Measurements from ENCODE around the gene PLA2G5.

Gene PLA2G5

DNA sequence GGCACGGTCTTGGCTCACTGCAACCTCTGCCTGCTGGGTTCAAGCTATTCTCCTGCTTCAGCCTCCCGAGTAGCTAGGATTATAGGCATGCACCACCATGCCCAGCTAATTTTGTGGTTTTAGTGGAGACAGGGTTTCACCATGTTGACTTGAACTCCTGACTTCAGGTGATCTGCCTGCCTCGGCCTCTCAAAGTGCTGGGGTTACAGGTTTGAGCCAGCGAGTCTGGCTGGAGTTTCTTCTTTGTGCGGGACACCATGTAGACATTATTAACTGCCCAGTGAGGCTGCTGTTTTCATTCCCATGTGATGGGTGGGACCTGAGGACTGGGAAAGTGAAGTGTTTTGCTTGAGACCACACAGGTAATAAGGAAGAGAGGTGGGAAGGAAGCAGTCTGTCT, 23.3 kb downstream of the PLA2G5 start:
- no peak for DNase-seq

DNA sequence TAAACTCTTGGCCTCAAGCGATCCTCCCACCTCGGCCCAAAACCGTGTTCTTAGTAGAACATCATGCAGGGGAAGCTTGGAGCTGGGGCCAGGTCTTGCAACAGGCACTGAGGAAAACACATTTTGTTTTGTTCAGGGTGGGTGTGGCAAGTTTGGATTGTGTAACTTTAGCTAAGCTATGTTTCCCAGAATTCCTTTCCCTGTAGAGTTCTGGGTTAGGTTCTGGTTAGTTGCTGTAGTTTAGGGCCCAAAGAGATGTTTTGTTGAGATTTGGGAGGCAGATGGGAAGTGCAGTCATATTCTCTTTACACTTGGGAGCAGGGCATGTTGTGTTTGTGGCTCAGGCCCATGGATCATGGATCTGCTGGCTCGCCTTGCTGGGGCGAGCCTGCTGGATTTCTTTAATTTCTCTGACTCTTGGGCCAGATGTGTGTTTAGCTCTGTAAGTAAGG, 24.0 kb downstream of the PLA2G5 start:
- no peak for DNase-seq

DNA sequence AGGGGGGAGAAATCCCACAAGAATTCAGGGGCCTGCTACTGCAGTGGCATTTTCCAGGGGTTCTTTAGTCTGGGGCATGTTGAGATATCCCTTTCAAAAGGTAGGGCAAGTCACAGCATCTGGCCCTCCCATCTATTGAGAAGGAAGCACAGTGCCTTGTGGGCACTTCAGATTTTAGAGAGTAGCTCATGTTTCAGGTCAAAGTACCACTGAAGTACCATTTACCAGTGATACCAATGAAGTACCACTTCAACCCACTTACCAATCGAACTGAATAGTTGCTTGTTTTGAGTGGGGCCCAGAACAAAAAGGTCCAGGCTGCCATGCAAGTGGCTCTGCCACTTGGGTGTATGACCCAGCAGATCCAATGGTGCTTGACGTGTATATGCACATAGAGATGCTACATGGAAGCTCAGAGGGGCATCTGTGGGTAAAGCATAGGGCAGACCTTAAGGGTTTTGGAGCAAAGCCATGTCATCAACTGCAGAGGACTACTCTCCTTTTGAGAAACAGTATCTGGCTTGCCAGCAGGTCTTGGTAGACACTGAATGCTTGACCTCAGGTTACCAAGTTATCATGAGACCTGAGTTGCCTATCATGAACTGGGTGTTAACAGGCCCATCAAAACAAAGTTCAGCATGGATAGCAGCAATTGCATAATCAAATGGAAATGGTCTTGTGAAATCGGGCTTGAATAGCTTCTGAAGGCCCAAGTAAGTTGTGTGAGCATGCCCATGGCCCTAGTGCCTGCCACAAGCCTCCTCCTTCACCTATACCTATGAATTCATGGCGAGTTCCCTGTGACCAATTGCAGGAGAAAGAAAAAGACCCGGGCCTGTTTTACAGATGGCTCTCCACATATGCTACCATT, 25.8 kb downstream of the PLA2G5 start:
- DNase-seq: no peak

DNA sequence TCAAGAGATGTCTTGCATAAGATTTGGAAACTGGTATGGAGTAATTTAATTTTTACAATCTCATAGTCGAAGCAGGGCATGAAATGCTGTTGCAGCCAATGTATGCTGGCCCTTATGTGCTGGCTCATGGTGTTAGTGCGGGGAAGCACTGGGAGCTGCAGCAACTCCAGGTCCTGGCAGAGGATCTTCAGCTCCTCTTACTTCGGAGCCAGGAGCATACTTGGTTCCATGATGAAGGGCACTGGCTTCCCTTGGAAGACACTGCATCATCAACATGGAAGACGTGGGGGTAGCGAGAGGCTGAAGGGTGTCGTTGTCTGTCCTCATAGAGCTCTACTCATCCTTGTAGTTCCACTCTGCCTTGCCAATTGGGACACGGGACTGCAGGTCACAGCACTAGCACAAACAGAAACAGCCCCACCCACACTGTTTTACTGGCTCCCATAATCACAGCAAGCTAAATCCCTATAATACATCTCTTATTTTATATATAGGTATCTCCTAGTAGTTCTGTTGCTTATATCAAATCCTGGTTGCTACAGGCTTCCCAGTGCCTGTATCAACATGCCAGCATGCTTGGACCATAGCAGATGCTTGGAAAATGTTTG, 26.9 kb downstream of the PLA2G5 start:
- DNase-seq: no peak

DNA sequence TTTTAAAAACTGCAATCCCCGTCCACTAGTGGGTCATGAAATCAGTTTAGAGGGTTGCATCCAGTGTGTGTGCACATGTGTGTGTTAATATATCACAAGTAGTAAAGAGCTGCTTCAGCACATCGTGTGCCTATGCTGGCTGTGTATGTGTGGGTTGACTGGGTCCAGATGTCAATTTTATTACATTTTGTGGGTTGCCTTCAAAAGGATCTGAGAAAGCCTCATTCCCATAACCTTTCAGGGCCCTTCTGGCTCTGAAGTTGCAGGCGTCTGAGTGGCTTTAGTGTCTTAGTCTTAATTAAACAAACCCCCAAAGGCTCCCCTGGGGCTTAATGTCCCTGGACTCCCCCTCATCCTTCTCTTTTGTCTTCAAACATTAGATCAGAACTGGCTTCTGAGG, 29.5 kb downstream of the PLA2G5 start:
- no peak for DNase-seq

DNA sequence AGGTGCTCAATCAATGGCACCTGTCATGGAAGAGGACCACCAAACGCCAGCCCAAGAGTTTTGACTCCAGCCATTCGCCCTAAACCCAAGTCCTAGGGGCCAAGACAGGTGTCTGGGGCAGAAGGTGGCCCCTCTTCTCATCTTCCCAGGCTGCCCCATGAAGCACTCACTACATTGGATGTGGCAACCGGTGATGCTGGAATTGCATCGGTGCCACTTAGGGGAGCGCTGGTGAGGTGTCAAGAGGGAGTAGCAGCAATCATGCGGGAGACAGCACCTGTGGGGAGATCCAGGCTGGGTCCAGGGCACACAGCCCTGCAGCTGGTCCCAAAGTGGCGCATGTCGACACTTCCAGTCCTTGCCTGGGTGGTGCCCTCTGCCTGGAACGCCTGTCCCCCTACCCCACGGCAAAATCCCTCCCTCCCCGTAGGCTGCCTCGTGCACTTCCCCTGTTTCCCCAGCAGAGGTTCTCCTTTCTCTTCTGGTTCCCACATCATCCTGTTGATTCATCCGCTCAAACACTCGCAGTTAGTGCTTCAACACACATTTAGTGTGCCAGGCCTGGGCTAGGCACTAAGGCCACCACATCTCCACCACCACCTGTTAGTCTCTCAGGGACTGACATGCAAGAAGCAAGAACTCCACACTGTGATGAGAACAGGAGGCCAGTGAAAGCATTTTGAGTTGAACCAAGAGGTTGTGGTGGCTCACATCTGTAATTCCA, 30.8 kb downstream of the PLA2G5 start:
- DNase-seq: peak; percentile 30

DNA sequence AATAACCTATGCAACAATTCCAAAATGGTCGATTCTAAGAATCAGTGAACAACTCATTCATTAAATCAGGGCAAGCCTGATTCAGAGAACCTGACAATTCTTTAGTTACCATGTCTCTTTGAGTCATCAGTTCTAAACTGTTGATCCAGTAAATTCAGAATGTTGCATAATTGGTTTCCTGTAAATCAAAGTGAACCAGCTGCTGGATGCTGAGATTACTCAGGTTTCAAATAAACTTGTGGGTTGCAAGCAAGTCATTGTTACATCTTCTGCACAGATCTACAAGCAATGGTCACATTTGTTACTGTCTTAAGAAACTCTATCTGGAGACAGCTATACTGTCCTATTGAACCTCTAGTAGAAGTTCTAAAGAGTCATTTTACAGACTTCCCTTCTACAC, 32.9 kb downstream of the PLA2G5 start:
- no peak for DNase-seq

DNA sequence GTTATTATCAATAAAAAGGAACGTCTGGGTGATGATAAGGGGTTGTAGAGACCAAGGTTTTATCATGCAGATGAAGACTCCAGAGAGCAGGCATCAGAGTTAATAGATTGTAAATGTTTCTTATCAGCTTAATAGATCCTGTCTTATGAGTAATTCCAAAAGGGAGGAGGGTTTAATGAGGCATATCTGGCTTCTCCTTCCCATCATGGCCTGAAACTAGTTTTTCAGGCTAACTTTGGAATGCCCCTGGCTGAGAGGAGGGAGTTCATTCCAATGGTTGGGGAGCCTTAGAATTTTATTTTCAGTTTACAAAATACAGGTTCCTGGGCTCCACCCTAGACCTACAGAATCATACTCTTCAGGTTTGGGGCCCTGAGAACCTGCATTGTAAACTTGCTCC, 35.9 kb downstream of the PLA2G5 start:
- DNase-seq: no peak

DNA sequence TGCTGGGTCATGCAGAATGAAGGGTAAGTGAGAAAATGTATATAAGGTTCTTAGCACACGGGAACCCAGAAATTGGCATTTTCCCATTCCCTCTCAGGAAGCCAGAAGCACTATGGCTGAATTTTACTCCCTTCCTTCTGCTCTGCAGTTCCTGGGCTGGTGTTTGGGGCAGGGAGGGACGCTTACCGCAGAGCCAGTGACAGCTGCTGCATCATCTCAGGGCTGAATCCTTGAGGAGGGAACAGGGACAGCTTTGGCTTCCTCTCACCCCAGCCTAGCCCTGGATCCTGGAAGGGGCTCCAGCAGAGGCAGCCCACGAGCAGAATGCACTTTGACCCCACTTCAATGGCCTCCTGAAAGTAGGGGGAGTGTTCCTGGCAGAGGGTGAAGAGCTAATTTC, 37.4 kb downstream of the PLA2G5 start:
- DNase-seq: no peak

DNA sequence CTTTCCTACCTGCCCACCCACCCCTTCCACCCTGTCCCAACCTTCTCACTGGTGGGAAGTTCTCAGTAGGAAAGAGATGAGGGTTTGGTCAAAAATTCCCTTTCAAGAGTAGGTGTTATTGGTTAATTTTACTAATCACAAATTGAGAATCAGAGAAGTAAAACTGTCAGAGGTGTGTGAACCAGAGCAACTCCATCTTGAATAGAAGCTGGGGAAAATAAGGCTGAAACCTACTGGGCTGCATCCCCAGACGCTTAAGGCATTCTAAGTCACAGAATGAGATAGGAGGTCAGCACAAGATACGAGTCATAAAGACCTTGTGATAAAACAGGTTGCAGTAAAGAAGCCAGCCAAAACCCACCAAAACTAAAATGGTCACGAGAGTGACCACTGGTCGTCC, 37.8 kb downstream of the PLA2G5 start:
- DNase-seq: no peak

DNA sequence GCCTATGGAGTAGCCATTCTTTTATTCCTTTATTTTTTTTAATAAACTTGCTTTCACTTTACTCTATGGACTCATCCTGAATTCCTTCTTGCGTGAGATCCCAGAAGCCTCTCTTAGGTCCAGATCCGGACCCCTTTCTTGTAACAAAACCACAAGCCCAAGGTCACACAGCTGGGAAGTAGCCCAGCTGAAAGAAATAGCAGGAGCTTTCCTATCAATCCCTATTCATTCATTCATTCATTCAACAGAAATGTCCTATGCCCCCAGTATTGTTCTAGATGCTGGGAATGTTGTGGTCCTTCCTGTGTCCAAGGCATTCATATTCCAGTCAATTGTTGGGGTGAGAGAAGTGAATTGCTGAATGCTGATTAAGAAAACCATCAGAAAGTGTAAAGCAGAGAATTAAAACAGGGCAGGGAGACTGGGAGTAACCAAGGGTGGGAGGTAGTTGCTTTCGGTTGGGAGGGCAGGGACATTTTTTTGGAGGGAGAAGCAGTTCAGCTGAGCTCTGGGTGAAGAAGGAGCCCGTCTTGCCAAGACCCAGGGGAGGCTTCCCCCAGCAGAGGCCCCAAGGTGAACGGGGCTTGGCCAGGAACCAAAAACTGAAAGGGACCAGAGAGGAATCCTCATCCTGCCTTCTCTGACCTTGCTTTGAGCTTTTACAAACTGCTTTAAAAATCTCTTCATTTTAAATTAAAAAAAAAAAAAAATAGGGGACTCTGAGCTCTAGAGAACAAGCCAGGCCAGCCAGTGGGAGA, 38.6 kb downstream of the PLA2G5 start:
- no peak for DNase-seq

DNA sequence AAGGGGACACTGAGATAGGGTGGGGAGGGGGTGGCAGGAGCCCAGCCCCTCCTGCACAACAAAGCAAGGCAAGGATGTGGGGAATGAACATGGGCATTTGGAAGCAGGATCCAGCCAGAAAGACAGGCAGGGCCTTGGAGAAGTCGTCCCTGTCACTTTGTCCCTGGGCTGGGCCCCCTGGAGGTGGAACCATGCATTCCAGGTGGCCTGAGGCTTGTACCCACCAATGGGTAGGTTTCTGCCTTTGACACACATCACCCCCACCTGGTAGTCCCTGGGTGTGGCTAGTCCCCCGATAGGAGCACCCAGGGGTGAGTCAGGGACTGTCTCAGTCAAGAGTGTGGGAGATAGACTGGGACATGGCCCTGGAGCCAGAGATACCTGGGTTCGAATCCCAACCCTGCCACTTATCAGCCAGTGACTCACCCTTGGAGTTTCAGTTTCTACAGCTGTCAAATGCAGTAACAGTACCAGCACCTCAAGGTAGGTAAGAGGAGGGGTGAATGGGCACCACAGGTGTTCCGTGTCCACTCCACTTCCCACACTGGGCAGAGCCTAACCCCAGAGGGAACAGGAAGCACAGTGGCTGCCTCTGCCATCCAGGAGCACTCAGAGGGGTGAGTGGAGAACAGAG, 39.3 kb downstream of the PLA2G5 start:
- DNase-seq: no peak

DNA sequence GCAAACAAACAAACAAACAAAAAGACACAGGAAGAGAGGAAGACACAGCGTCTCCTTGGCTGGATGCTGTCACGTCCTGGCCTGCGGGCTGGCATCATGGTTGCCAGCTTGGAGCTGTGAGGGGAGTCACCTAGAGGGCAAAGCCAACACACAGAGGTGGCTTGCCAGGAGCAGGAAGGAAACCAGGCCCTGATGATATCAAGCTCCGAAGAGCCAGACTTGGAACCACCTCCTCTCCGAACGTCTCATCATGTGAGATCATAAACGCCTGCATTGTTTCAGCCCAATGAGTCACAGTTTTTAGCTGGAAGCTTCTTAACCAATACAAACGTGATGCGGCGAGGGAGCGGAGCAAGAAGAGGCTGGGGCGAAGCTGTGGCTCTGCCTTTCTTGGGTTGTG, 40.7 kb downstream of the PLA2G5 start:
- no peak for DNase-seq

DNA sequence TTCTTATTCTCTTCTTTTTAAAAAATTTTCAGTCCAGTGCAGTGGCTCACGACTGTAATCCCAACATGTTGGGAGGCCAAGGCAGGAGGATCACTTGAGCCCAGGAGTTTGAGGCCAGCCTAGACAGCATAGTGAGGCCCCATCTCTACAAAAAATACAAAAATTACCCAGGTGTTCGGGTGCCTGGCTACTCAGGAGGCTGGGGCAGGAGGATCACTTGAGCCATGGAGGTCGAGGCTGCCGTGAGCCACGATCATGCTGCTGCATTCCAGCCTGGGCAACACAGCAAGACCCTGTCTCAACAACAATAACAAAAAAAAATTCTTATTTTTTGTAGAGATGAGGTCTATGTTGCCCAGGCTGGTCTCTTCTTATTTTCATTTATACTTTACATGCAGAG, 41.5 kb downstream of the PLA2G5 start:
- no peak for DNase-seq

DNA sequence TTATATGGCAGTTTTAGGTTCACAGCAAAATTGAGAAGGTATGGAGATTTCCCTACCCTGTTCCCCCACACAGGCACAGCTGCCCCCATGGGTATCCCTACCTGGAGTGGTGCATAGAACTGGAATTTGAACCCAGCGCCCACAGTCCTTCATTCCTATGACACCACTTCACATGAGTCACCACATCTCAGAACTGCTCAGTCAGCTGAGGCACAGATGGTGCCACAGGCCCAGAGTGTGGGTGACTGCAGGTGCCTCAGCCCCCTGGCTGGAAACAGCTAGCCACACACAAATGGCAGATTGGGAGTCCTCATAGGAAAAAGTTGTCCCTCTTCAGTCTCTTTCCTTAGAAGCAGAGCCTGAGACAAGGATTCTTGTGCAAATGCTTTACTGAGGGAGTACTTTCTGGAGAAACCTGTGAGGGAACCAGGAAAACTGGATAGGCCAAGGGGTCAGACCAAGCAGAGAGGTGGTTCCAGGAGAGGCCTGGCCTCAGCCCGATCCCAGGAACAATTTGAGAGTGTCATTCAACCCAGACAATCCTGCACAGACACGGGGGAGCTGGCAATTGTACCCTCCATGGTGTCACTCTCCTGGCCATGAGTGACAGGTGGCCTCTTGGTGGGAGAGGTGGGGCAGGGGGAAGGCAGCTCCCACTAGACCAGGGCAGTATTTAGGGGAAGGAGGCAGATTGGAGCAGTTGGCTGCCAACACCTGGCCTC, 42.4 kb downstream of the PLA2G5 start:
- DNase-seq: no peak

DNA sequence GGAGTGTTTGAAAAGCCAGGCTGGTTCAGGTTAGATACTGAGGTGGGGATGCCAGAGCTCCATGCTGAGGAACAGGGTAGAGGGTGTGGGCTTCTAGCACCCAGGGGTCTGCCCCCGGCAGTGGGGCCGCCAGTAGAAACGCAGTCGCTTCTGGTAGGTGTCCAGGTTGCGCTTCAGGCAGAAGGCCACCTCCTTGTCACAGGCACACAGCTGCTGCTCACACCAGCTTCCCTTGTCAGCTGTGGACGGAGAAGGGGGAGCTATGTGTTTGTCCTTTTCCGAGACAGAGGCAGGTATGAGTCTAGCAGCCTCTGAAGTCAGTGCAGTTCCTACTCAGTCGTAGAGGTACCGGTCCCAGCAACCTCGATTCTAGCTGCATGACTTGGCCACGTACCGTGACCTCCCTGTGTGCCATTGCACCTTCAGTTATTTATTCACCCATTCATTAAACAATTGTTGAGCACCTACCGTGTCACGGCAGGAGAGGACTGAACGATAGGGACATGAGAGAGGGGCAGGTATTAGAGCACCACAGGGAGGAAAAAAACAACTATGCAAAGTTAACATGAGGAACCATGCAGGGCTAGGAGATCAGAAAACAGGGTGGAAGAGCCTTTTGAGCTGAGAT, 44.1 kb downstream of the PLA2G5 start:
- DNase-seq: no peak

DNA sequence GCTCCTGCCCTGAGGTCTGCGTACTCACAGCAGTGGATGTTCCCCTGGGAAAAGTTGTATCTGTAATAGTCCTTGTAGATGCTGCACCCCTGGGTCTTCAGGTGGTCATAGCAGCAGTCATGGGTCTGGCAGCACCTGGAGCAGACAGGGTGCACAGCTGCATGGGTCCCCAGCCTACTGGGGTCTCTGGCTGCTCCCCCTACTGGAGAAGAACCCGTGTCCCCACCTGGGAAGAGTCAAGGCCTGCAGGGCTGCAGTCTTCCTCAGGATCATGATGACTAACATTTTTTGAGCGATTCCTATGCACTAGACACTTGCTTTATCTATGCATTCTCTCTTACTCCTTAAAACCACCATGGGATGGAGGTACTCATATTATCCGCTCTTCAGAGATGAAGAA, 45.5 kb downstream of the PLA2G5 start:
- no peak for DNase-seq

DNA sequence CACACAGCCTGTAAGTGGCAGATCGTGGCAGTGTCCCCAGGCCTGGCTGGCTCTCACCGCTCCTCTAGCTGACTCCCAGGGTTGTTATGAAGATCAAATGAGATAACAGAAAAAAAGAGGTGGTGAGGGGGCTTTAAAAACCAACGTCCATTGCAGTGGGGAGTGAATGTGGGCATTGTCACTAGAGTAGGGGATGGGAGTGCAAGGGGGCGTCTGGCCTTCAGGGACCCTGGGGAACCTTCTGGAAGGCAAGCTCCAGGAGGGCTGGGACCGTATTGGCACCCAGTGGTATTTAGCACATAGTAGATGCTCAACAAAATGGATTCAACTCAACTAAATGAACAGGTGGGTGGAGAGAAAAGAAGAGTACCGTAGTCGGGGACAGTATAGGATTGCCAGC, 45.9 kb downstream of the PLA2G5 start:
- DNase-seq: no peak

DNA sequence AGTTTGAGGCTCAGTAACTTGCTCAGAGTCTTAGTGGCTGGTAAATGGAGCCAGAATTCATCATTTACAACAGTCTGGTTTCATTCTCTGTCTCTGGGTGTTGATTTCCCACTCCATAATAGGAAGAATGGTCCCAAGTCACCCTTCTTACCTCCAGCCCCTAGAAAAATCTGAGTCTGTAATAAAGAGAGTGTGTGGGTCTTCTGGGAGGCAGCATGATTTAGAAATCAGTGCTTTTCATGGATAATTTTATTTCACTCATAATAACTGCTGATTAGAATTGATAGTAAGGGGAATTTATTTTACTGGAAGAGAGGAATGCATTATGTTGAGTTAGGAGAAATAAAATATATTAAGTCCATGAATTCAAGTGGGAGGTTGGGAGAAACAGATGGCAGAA, 47.2 kb downstream of the PLA2G5 start:
- no peak for DNase-seq

DNA sequence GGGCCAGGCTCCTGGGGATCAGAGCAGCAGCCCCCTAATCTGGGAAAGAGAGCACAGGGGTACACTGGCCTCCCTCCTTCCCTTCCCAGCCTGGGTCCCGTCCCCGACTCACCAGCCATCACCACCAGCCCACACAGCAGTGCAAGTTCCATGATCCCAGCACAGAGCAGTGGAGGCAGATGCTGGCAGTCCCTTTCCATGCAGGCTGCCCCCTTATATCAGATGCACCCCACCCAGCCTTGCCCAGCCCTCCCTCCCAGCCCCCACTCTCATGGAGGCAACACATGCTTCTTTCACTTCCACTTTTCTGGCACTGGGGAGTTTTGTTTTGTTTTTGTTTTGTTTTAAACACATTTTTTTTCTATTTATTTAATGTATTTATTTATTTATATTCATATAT, 49.4 kb downstream of the PLA2G5 start, which contains the start of gene PLA2G2D:
Gene PLA2G2D (minus strand): TSS at position 190 of the 400 bp plus-strand sequence. CDS start 38 bp downstream, at position 152.
- no peak for DNase-seq

DNA sequence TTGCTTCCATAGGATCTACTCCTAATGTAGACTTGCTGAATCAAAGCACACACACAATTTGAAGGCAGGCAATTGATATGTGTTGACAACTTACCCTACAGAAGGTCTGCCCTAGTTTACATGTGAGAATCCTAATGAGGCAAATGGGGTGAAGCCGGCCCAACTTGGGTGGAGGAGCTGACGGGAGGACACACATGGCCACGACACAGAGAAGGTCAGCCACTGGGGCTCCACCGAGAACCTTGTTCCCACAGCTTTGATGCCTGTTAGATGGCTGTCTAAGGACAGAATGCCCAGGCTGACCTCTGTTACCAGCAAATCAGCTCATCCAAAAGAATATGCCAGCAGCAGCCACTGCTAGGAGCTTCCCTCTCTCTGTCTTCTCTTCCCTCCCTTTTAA, 50.8 kb downstream of the PLA2G5 start:
- no peak for DNase-seq
